ENCODE measurements around the gene BBLN. TPM values are rescaled to one million over a fixed set of nuclear protein-coding genes. Genes with fewer than 3 reads are reported as not detected.

Gene BBLN
- total RNA-seq, 1 experiment from 2014 or later: 154 TPM

DNA sequence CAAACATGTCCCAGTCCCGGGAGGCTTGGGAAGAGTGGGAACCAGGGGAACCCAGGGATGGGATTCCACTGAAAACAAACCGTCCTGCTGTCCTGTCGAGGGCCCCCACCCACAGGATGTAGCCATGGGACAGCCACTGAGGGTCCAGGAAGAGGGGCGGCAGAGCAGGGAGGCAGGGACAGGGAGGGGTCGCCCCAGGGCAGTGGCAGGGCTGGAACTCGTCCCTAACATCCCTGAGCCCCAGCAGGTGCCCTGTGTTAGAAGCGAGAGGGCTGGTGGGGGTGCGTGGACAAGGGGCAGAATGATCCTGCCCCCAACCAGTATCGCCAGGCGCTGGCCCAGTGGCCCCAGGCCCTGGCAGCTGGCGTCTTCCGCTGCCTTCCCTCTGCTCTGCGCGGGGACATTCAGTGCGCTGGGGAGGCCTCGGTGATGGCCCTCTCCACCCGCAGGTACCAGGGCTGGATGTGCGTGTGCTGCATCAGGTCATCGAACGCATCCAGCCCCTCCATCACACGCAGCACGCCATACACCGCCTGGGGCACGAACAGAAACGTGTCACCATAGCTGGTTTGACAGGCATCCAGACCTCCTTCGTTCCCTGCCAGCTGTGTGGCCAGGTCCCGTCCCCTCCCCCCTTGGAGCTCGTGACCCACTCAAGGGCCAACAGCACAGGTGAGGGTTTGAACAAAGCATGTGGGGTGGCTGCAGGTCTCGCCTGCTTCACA lies 39.2 kb upstream of the BBLN start:
- peaks cover 10% of the 10 kb centered on the region; the same call in 1 of the 2 replicates for H3F3A ChIP-seq (ENCODE audit: insufficient read depth, low read depth)
- H3K27me3 ChIP-seq (ENCODE audit: insufficient read depth, low read depth): no peaks in the 10 kb centered on the region
- H3K4me3 ChIP-seq: no peak overlapping the region
- H3K4me2 ChIP-seq: no peak overlapping the region
- BruUV-seq (replicated peaks): no TSS peak
- intact Hi-C loops (cut with micrococcal nuclease; ENCODE audit: unreplicated experiment): no loop called here
- no peak overlapping the region for H3K27ac ChIP-seq
- H3K9me2 ChIP-seq (ENCODE audit: insufficient read depth): no peaks in the 10 kb centered on the region
- TF ChIP-seq EZH2 (IDR thresholded peaks at IDR 0.05; ENCODE audit: low read depth) (no peak), CTCF (conservative IDR thresholded peaks at IDR 0.05) (no peak)
- no peaks in the 10 kb centered on the region for H3K9me3 ChIP-seq (ENCODE audit: insufficient read depth, low read depth)
- H3K79me2 ChIP-seq (ENCODE audit: low read depth): peaks cover 17% of the 10 kb centered on the region
- no peaks in the 10 kb centered on the region for H3K36me3 ChIP-seq (ENCODE audit: low read depth)
- CTCF ChIA-PET: no interaction called here
- DNase-seq: no peak
- POLR2A ChIA-PET (ENCODE audit: unreplicated experiment): no interaction called here
- peaks cover 15% of the 10 kb centered on the region for H4K20me1 ChIP-seq (ENCODE audit: insufficient read depth)
- H3K4me1 ChIP-seq (replicated peaks; ENCODE audit: insufficient read depth): peaks cover 4% of the 10 kb centered on the region
- no peak overlapping the region for H2AFZ ChIP-seq

DNA sequence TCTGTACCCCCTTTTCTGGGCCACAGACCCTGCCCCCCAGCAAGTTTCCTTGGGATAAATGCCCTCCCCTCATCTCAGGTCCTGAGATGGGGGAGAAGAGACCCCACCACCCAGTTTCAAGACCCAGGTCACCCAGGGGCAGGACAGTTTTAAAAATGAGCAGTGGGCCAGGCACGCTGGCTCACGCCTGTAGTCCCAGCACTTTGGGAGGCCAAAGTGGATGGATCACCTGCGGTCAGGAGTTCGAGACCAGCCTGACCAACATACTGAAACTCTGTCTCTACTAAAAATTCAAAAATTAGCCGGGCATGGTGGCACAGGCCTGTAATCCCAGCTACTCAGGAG lies 38.6 kb upstream of the BBLN start:
- Histone ChIP-seq H2AFZ (no peak overlapping the region), H3K4me3 (no peak overlapping the region), H3F3A (ENCODE audit: insufficient read depth, low read depth) (peaks cover 10% of the 10 kb centered on the region; the same call in 1 of the 2 replicates), H3K27me3 (ENCODE audit: insufficient read depth, low read depth) (no peaks in the 10 kb centered on the region), H3K36me3 (ENCODE audit: low read depth) (no peaks in the 10 kb centered on the region), H3K9me3 (ENCODE audit: insufficient read depth, low read depth) (no peaks in the 10 kb centered on the region), H3K4me1 (replicated peaks; ENCODE audit: insufficient read depth) (peaks cover 9% of the 10 kb centered on the region), H3K79me2 (ENCODE audit: low read depth) (peaks cover 22% of the 10 kb centered on the region), H3K4me2 (no peak overlapping the region), H3K9me2 (ENCODE audit: insufficient read depth) (no peaks in the 10 kb centered on the region), H4K20me1 (ENCODE audit: insufficient read depth) (peaks cover 19% of the 10 kb centered on the region), H3K27ac (no peak overlapping the region)
- intact Hi-C loops (cut with micrococcal nuclease; ENCODE audit: unreplicated experiment): no loop called here
- CTCF ChIA-PET: no interaction called here
- no peak for DNase-seq
- POLR2A ChIA-PET (ENCODE audit: unreplicated experiment): no interaction called here
- no TSS peak for BruUV-seq (replicated peaks)
- TF ChIP-seq EZH2 (IDR thresholded peaks at IDR 0.05; ENCODE audit: low read depth) (no peak), CTCF (conservative IDR thresholded peaks at IDR 0.05) (no peak)

DNA sequence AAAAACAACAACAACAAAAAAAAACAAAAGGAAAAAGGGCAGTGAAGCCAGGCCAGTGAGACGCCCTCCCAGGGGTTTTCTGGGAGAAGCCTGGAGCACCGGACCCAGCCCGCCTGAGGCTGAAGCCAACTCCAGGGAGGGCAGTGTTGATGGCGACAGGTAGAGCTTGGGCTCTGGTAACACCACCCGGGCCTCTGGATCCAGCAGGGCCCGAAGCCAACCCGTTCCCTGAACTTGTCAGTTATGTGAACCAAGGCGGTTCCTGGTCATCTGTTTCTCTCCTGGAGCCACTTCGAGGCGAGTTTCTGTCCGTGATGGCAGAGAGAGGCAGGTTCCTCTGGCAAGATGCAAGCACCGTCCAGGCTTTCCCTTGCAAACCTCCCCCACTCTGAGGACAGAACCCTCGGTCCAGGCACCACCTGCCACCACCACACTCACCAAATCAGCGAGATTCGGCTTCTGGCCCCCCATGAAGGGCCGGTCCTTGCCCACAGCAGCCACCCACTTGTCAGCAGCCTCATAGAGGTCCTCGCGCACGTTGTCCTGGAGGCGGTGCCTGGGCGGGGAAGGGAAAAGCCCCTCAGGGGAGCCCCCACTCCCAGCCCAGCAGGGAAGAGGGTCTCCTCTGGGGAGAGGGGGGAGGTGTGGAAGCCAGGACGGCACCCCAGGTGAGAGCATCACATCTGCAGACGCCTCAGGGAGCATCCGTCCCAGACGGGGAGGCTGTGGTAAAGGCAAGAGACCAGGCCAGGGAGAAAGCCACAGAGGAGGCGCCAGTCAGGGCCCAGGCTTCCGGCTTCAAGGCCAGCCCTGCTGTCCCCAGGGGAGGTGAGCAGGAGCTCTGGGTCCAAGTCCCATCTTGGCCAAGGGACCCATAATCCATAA lies 37.9 kb upstream of the BBLN start:
- Histone ChIP-seq H4K20me1 (ENCODE audit: insufficient read depth) (peaks cover 19% of the 10 kb centered on the region), H3K4me1 (replicated peaks; ENCODE audit: insufficient read depth) (peaks cover 13% of the 10 kb centered on the region), H3K27me3 (ENCODE audit: insufficient read depth, low read depth) (no peaks in the 10 kb centered on the region), H3K9me2 (ENCODE audit: insufficient read depth) (no peaks in the 10 kb centered on the region), H3K4me3 (no peak overlapping the region), H3K36me3 (ENCODE audit: low read depth) (no peaks in the 10 kb centered on the region), H3K79me2 (ENCODE audit: low read depth) (peaks cover 29% of the 10 kb centered on the region), H3K9me3 (ENCODE audit: insufficient read depth, low read depth) (no peaks in the 10 kb centered on the region), H3F3A (ENCODE audit: insufficient read depth, low read depth) (peaks cover 14% of the 10 kb centered on the region; the same call in 1 of the 2 replicates), H3K4me2 (no peak overlapping the region), H2AFZ (no peak overlapping the region), H3K27ac (no peak overlapping the region)
- BruUV-seq (replicated peaks): no TSS peak
- intact Hi-C loops (cut with micrococcal nuclease; ENCODE audit: unreplicated experiment): no loop called here
- DNase-seq: no peak
- CTCF ChIA-PET: no interaction called here
- POLR2A ChIA-PET (ENCODE audit: unreplicated experiment): interaction anchor here (0.5 to 0.6 kb wide), 2 partner anchors 130 to 249 kb away, joined by 3 read pairs; partner anchors contain the start of gene URM1
- TF ChIP-seq EZH2 (IDR thresholded peaks at IDR 0.05; ENCODE audit: low read depth): no peak
- TF ChIP-seq CTCF (conservative IDR thresholded peaks at IDR 0.05): no peak

Data from PC-9 (cell line).